Body of pancreas (tissue), 4 donors: ENCODE results near the gene DENND5B. TPM values are rescaled to one million over a fixed set of nuclear protein-coding genes. Genes with fewer than 3 reads are reported as not detected.
"Not testable (repeated sequence)": the region's sequence is repeated elsewhere in the genome, so short reads cannot be mapped to it uniquely, and the experiment has no call there.

Source experiments
- ATAC-seq: fragments of 150-250 bp; one replicate; pipeline ENCODE4 v1.9.1; 2016
- DNase-seq, 4 donors: peaks; one replicate each; pipeline ENCODE4 v3.0.0-alpha.2; 2019
- H3K27ac ChIP-seq, 4 donors: fragments of 200-600 bp; sonication (generic); 1 replicate in 3 of 4; 2 replicates in 1 of 4; pipeline versions ENCODE4 v1.5.1 to v1.6.1; 2016 to 2019; ENCODE audit warnings: mild to moderate bottlenecking in 1 of 4, mixed read lengths in 1 of 4, moderate library complexity in 1 of 4
- H3K27me3 ChIP-seq, 2 donors: fragments of 200-600 bp; sonication (generic); one replicate each; pipeline ENCODE4 v1.6.0; 2016; ENCODE audit warnings: mild to moderate bottlenecking in 1 of 2
- H3K36me3 ChIP-seq, 2 donors: fragments of 200-600 bp; sonication (generic); replicated peaks in 1 of 2; 2 replicates each; pipeline ENCODE4 v1.5.1; 2016; ENCODE audit warnings: low read depth in 2 of 2; ENCODE audit not compliant: insufficient read depth in 1 of 2
- H3K4me1 ChIP-seq: fragments of 200-600 bp; sonication (generic); one replicate; pipeline ENCODE4 v1.6.0; 2016
- H3K4me3 ChIP-seq, 2 donors: fragments of 200-600 bp; sonication (generic); 1 replicate in 1 of 2; 2 replicates in 1 of 2; pipeline ENCODE4 v1.5.1; 2016 to 2019
- H3K9me3 ChIP-seq, 3 donors: fragments of 200-600 bp; sonication (generic); 1 replicate in 2 of 3; 2 replicates in 1 of 3; pipeline ENCODE4 v1.5.1; 2016
- CTCF ChIP-seq, 7 experiments: fragments of 450-650 bp in 4 of 7; fragments of 200-600 bp in 3 of 7; sonication (generic) in 3 of 7; IDR thresholded peaks; one replicate each; pipeline ENCODE4 v1.5.1; 2016 to 2019; ENCODE audit warnings: antibody characterized with exemption in 7 of 7
- POLR2A ChIP-seq, 3 donors: fragments of 450-650 bp; IDR thresholded peaks; one replicate each; pipeline ENCODE4 v1.6.1; 2016; ENCODE audit warnings: antibody characterized with exemption in 3 of 3, mild to moderate bottlenecking in 2 of 3
- WGBS, 2 donors: methylation state at CpG; one replicate each; pipeline ENCODE4 v1.1.5; 2017; 5-methylcytosine and 5-hydroxymethylcytosine counted together
- intact Hi-C: fragments of 100-400 bp; cut with DNase I; formaldehyde crosslinking; loops from one replicate; pipeline ENCODE4 v1.15.1; 2023
- total RNA-seq, 2 donors: library from RNA; depleted of rRNA; stranded (reverse); fragments of >200 nt; gene quantifications; one replicate each; pipeline ENCODE4 v1.1.0, GENCODE V29; 2016

DENND5B gene
- total RNA-seq, 2 donors from 2014 or later: 8.8 to 32.0 TPM

GRCh38 chr12:31479516-31480210 is 111.3 kb downstream of the DENND5B start:
- no peak for ATAC-seq
- Histone ChIP-seq H3K27me3 (no peaks in the 10 kb centered on the region), H3K27ac (no peak overlapping the region), H3K4me3 (no peak overlapping the region), H3K36me3 (peaks cover 0 to 4% of the 10 kb centered on the region in 2 donors), H3K4me1 (peaks cover 10% of the 10 kb centered on the region), H3K9me3 (no peaks in the 10 kb centered on the region)
- TF ChIP-seq CTCF (IDR thresholded peaks at IDR 0.05): no peak
- TF ChIP-seq POLR2A (IDR thresholded peaks at IDR 0.05): no peak
- WGBS, 2 donors: 80 to 88% methylated on average over 5 of the region's 5 CpGs
- intact Hi-C loops: no loop called here
- no peak for DNase-seq

GRCh38 chr12:31478898-31479297 is 112.0 kb downstream of the DENND5B start:
- peaks cover 13% of the 10 kb centered on the region for H3K4me1 ChIP-seq
- TF ChIP-seq CTCF (IDR thresholded peaks at IDR 0.05) (no peak), POLR2A (IDR thresholded peaks at IDR 0.05) (no peak)
- ATAC-seq: no peak

GRCh38 chr12:31478425-31478824 is 112.5 kb downstream of the DENND5B start:
- TF ChIP-seq POLR2A (IDR thresholded peaks at IDR 0.05) (no peak), CTCF (IDR thresholded peaks at IDR 0.05) (no peak)
- no peak for DNase-seq
- intact Hi-C loops: no loop called here
- Histone ChIP-seq H3K4me3 (no peak overlapping the region), H3K27me3 (no peaks in the 10 kb centered on the region), H3K4me1 (peaks cover 13% of the 10 kb centered on the region), H3K36me3 (peaks cover 0 to 4% of the 10 kb centered on the region in 2 donors), H3K27ac (no peak overlapping the region), H3K9me3 (no peaks in the 10 kb centered on the region)
- no peak for ATAC-seq
- 91 to 95% methylated on average over 5 of the region's 5 CpGs for WGBS, 2 donors

More at GRCh38 chr12:31478898-31479297, 112.0 kb downstream of the DENND5B start:
- no peaks in the 10 kb centered on the region for H3K9me3 ChIP-seq
- WGBS, 2 donors: 49 to 52% methylated on average over 3 of the region's 3 CpGs
- H3K27ac ChIP-seq: no peak overlapping the region
- H3K27me3 ChIP-seq: no peaks in the 10 kb centered on the region
- intact Hi-C loops: no loop called here
- no peak for DNase-seq
- H3K36me3 ChIP-seq: peaks cover 0 to 4% of the 10 kb centered on the region in 2 donors
- H3K4me3 ChIP-seq: no peak overlapping the region

- Histone ChIP-seq H3K27ac (no peak overlapping the region), H3K9me3 (no peaks in the 10 kb centered on the region), H3K4me1 (peaks cover 13% of the 10 kb centered on the region), H3K27me3 (no peaks in the 10 kb centered on the region), H3K36me3 (peaks cover 0 to 4% of the 10 kb centered on the region in 2 donors), H3K4me3 (no peak overlapping the region)
- intact Hi-C loops: no loop called here
- DNase-seq: no peak
- no peak for TF ChIP-seq CTCF (IDR thresholded peaks at IDR 0.05)
- no peak for ATAC-seq
Observed at GRCh38 chr12:31477687-31478086, 113.2 kb downstream of the DENND5B start.

- H3K36me3 ChIP-seq: peaks cover 0 to 4% of the 10 kb centered on the region in 2 donors
Observed at GRCh38 chr12:31476437-31476836, 114.5 kb downstream of the DENND5B start.

GRCh38 chr12:31475610-31476009 is 115.3 kb downstream of the DENND5B start:
- intact Hi-C loops, H3K4me3 ChIP-seq, H3K27ac ChIP-seq, H3K36me3 ChIP-seq, DNase-seq, ATAC-seq, H3K27me3 ChIP-seq, H3K9me3 ChIP-seq: not testable (repeated sequence)
- H3K4me1 ChIP-seq: peaks cover 13% of the 10 kb centered on the region
- WGBS, 2 donors: 85 to 87% methylated on average over 7 of the region's 7 CpGs

More at GRCh38 chr12:31476437-31476836, 114.5 kb downstream of the DENND5B start:
- DNase-seq (no peak), ATAC-seq (no peak)
- WGBS, 2 donors: 80 to 87% methylated on average over 4 of the region's 4 CpGs
- Histone ChIP-seq H3K27me3 (no peaks in the 10 kb centered on the region), H3K4me3 (no peak overlapping the region), H3K4me1 (peaks cover 13% of the 10 kb centered on the region), H3K9me3 (no peaks in the 10 kb centered on the region), H3K27ac (no peak overlapping the region)
- TF ChIP-seq CTCF (IDR thresholded peaks at IDR 0.05): no peak
- no peak for TF ChIP-seq POLR2A (IDR thresholded peaks at IDR 0.05)
- intact Hi-C loops: no loop called here
